Activated naive CD8-positive, alpha-beta T cell treated with anti-CD3 and anti-CD28 coated beads, Interleukin-2, amount 10 ng/mL, durations not matched to agents 7 days and 5 days (primary cell): Measurements from ENCODE around the gene SLC17A8. TPM values are rescaled to one million over a fixed set of nuclear protein-coding genes. Genes with fewer than 3 reads are reported as not detected.

ENCODE experiments used
- ATAC-seq: fragments of 150-1000 bp; cut with Tn5 transposase; one replicate; pipeline ENCODE4 v1.10.0; 2021; ENCODE audit warnings: low read depth, moderate library complexity
- POLR2A ChIA-PET: fragments of 350-600 bp; sonication (Branson Sonifier 250); formaldehyde crosslinking; loops from one replicate; lab custom pipeline; 2021; ENCODE audit warnings: antibody characterized with exemption; lab: Charles Lee
- DNase-seq: peaks from one replicate; pipeline ENCODE4 v3.0.0; 2021
- H3K27ac Mint-ChIP-seq: one replicate; pipeline ENCODE4 v1.8.0; 2022; ENCODE audit warnings: mild to moderate bottlenecking, mixed read lengths
- H3K27me3 Mint-ChIP-seq: one replicate; pipeline ENCODE4 v1.8.0; 2022; ENCODE audit warnings: mild to moderate bottlenecking, moderate library complexity, mixed read lengths
- H3K36me3 Mint-ChIP-seq: one replicate; pipeline ENCODE4 v1.8.0; 2021; ENCODE audit warnings: mild to moderate bottlenecking, mixed read lengths
- H3K4me1 Mint-ChIP-seq: one replicate; pipeline ENCODE4 v1.8.0; 2021; ENCODE audit warnings: mixed read lengths
- H3K4me3 Mint-ChIP-seq: one replicate; pipeline ENCODE4 v1.8.0; 2022; ENCODE audit warnings: mild to moderate bottlenecking, moderate library complexity, mixed read lengths
- H3K9me3 Mint-ChIP-seq: one replicate; pipeline ENCODE4 v1.8.0; 2021; ENCODE audit warnings: mixed read lengths
- total RNA-seq, 2 experiments: library from RNA; stranded (reverse); gene quantifications; one replicate each; pipeline ENCODE4 v1.2.3, GENCODE V29; 2021

Gene SLC17A8
- total RNA-seq, 2 experiments from 2014 or later: not detected

DNA sequence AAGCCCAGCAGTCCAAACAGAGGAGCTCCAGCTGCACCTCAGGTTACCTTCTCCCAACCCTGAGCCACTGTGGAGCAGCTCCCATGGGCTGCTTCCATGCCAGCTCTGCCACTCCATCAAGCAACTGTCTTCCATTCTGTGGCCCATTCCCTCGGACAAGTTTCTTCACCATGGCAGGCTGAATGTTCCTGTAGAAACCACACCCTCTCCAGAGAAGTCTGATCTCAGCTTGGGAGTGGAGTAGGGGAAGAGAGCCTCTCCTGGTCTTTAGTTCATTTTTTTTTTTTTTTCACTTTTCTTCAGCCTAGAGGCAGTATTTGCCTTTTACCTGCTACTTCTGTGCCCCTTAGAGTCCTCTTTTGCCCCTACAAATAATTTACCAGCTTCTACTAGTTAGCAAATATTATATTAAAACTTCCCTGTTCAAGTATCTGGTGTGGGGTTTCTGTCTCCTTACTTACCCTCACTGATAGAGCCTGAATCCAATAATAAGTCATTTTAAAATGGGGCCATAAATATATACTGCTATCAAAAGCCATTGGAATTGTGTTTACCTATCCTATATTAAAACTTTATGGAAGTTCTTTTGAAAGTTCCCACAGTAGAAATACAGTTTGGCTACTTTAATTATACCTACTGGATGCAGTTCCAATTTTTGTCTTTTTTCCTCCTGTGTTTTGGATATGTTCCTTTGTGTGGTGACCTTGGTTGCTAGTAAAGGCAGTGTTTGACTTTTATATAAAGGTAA lies 11.7 kb upstream of the SLC17A8 start:
- POLR2A ChIA-PET: no interaction called here
- Mint-ChIP-seq H3K9me3 (no peaks in the 10 kb centered on the region), H3K27ac (no peak overlapping the region), H3K27me3 (no peaks in the 10 kb centered on the region), H3K4me1 (no peaks in the 10 kb centered on the region), H3K36me3 (peaks cover 6% of the 10 kb centered on the region), H3K4me3 (no peak overlapping the region)
- ATAC-seq (no peak), DNase-seq (no peak)

- no peaks in the 10 kb centered on the region for H3K9me3 Mint-ChIP-seq
- peaks cover 6% of the 10 kb centered on the region for H3K36me3 Mint-ChIP-seq
- no peak for ATAC-seq
- POLR2A ChIA-PET: no interaction called here
- no peak for DNase-seq
- no peaks in the 10 kb centered on the region for H3K4me1 Mint-ChIP-seq
- H3K4me3 Mint-ChIP-seq: no peak overlapping the region
- no peak overlapping the region for H3K27ac Mint-ChIP-seq
- H3K27me3 Mint-ChIP-seq: peaks cover 2% of the 10 kb centered on the region
Observed at GRCh38 chr12:100346660-100347059, 10.2 kb upstream of the SLC17A8 start.

GRCh38 chr12:100348657-100349454 lies 8.0 kb upstream of the SLC17A8 start:
- POLR2A ChIA-PET: no interaction called here
- Mint-ChIP-seq H3K36me3 (no peaks in the 10 kb centered on the region), H3K27me3 (peaks cover 6% of the 10 kb centered on the region), H3K4me1 (no peaks in the 10 kb centered on the region), H3K4me3 (no peak overlapping the region), H3K27ac (no peak overlapping the region), H3K9me3 (no peaks in the 10 kb centered on the region)
- ATAC-seq (no peak), DNase-seq (no peak)

- DNase-seq (no peak), ATAC-seq (no peak)
- H3K4me3 Mint-ChIP-seq: no peak overlapping the region
- peaks cover 18% of the 10 kb centered on the region for H3K27me3 Mint-ChIP-seq
- H3K4me1 Mint-ChIP-seq: no peaks in the 10 kb centered on the region
- no peaks in the 10 kb centered on the region for H3K36me3 Mint-ChIP-seq
- H3K27ac Mint-ChIP-seq: no peak overlapping the region
- no peaks in the 10 kb centered on the region for H3K9me3 Mint-ChIP-seq
- POLR2A ChIA-PET: no interaction called here
Observed at GRCh38 chr12:100359248-100359647, 2.4 kb downstream of the SLC17A8 start.

DNA sequence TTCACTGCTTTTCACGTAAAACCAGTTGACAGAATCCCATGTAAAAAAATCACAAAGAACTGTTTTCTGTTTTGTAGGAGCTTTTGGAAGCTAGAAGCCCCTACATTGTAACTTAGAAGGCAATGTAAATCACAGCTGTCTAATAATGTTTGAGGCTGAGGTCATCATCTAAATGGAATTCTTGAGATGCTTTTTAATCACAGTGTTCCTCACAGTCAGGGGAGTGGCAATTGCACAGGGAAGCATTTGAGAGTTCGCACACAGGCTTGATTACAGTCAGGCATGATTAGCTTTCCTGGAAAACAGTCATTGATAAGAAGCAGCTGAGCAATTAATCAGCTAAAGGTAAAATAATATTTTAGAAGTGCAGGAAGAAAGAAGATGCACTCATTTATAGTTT lies 2.9 kb downstream of the SLC17A8 start:
- DNase-seq: no peak
- H3K36me3 Mint-ChIP-seq: no peaks in the 10 kb centered on the region
- no peak for ATAC-seq
- peaks cover 17% of the 10 kb centered on the region for H3K27me3 Mint-ChIP-seq
- POLR2A ChIA-PET: no interaction called here
- no peak overlapping the region for H3K4me3 Mint-ChIP-seq
- no peaks in the 10 kb centered on the region for H3K4me1 Mint-ChIP-seq
- H3K27ac Mint-ChIP-seq: no peak overlapping the region
- no peaks in the 10 kb centered on the region for H3K9me3 Mint-ChIP-seq

DNA sequence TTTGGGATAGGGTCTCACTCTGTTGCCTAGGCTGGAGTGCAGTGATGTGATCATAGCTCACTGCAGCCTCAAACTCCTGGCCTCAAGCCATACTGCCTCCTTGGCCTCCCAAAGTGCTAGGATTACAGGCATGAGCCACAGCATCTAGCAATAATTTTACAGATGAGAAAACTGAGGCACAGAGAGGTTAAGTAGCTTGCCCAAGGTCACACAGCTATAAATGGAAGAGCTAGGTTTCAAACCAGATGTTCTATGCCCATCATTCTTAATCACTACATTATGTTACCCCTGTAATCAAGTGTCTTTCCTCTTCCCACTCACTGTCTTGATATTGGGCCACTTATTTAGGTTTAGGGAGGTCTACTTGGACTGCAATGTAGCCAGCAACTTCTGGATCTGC lies 3.6 kb downstream of the SLC17A8 start:
- Mint-ChIP-seq H3K36me3 (no peaks in the 10 kb centered on the region), H3K9me3 (no peaks in the 10 kb centered on the region), H3K4me3 (no peak overlapping the region), H3K27me3 (peaks cover 16% of the 10 kb centered on the region), H3K4me1 (no peaks in the 10 kb centered on the region), H3K27ac (no peak overlapping the region)
- DNase-seq (no peak), ATAC-seq (no peak)
- POLR2A ChIA-PET: no interaction called here

- H3K36me3 Mint-ChIP-seq: no peaks in the 10 kb centered on the region
- no peaks in the 10 kb centered on the region for H3K9me3 Mint-ChIP-seq
- no peak for DNase-seq
- H3K27me3 Mint-ChIP-seq: peaks cover 9% of the 10 kb centered on the region
- no peak overlapping the region for H3K27ac Mint-ChIP-seq
- ATAC-seq: no peak
- POLR2A ChIA-PET: no interaction called here
- no peaks in the 10 kb centered on the region for H3K4me1 Mint-ChIP-seq
- no peak overlapping the region for H3K4me3 Mint-ChIP-seq
Observed at GRCh38 chr12:100364324-100364723, 7.5 kb downstream of the SLC17A8 start.

DNA sequence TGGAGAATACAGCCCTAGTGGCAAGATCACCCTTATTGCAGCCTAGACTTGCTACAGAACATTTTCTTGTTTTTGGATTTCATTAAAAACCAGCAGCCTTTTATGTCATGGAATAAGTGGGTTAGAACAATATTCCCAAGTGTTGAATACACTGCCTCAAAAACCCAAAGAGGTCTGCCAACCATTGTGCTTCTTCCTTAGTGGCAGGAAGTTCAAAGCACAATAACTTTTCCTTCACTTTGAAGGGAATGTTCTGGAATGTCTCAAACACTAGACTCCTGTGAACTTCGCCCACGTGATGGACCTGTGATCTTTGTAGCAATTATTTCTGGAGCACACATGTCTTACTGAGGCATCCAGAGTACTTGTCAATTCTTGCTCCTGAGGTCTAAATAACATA lies 8.5 kb downstream of the SLC17A8 start:
- no peaks in the 10 kb centered on the region for H3K9me3 Mint-ChIP-seq
- ATAC-seq (no peak), DNase-seq (no peak)
- POLR2A ChIA-PET: no interaction called here
- no peaks in the 10 kb centered on the region for H3K4me1 Mint-ChIP-seq
- H3K36me3 Mint-ChIP-seq: no peaks in the 10 kb centered on the region
- peaks cover 11% of the 10 kb centered on the region for H3K27me3 Mint-ChIP-seq
- no peak overlapping the region for H3K27ac Mint-ChIP-seq
- no peak overlapping the region for H3K4me3 Mint-ChIP-seq

DNA sequence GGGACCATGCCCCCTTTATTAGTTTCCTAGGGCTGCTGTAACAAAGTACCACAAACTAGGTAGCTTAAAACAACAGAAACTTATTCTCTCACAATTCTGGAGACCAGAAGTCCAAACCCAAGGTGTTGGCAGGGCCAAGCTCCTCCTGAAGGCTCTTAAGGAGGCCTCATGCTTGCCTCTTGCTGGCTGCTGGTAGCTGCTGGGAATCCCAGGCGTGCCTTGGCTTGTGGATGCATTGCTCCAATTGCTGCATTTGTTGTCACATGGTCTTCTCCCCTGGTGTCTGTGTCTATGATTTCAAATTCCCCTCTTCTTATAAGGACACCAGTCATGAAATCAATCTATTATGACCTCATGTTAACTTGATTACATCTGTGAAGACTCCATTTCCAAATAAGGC lies 11.2 kb downstream of the SLC17A8 start:
- no peak overlapping the region for H3K27ac Mint-ChIP-seq
- no peaks in the 10 kb centered on the region for H3K36me3 Mint-ChIP-seq
- POLR2A ChIA-PET: no interaction called here
- no peak overlapping the region for H3K4me3 Mint-ChIP-seq
- H3K4me1 Mint-ChIP-seq: no peaks in the 10 kb centered on the region
- H3K27me3 Mint-ChIP-seq: peaks cover 11% of the 10 kb centered on the region
- H3K9me3 Mint-ChIP-seq: no peaks in the 10 kb centered on the region
- DNase-seq: no peak
- ATAC-seq: no peak

DNA sequence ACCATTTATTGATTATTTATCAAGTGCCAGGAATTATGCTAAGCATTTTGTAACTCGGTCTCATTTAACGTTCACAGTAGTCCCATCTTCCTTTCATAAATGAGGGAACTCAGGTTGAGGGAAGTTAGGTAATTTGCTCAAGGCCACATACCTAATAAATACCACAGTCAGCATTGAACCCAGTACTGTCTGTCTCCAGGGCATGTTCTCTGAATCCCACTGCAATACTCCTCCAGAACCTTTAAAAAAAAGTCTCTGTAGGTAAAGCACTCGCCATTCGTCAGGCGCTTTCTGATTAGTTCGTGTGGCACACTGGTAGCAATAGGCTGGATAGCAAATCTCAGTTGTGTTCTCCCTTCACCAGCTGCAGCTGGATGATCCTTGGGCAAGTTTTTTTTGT lies 14.3 kb downstream of the SLC17A8 start:
- H3K36me3 Mint-ChIP-seq: no peaks in the 10 kb centered on the region
- ATAC-seq (no peak), DNase-seq (no peak)
- POLR2A ChIA-PET: no interaction called here
- H3K4me1 Mint-ChIP-seq: no peaks in the 10 kb centered on the region
- H3K4me3 Mint-ChIP-seq: no peak overlapping the region
- no peaks in the 10 kb centered on the region for H3K9me3 Mint-ChIP-seq
- H3K27me3 Mint-ChIP-seq: peaks cover 13% of the 10 kb centered on the region
- no peak overlapping the region for H3K27ac Mint-ChIP-seq

DNA sequence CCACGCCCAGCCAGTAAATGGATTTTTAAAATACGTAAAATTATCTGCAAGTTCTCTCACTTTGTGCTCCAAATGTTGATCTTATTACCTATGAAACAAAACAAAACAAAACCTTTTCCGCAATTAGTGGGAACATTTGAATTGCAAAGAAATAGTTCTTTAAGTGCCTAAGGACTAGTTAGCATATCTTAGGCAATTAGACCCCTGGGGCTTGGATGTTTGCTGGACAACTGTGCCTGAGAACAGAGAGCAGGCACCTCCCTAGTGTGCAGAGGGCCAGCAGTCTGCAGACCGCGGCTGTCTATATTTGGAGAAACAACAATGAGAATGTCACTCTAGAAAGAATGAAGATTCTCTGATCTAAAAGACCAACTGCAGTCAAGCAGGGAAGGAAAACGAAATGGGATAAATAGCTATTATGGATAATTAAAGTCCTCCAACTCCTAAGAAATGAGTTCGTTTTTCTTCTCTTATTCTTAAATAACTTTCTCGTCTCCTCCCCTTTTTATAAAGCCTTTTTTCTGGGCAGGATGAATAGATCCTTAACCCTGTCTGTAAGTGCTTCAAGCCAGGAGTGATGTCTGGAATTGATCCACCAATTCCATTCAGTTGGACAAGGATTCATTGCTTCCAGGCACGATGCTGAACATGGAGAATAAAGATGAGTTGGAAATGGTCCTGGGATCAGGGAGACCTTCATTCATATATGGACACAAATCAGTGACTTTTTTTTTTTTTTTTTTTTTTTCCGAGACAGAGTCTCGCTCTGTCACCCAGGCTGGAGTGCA lies 16.2 kb downstream of the SLC17A8 start:
- no peak overlapping the region for H3K4me3 Mint-ChIP-seq
- H3K4me1 Mint-ChIP-seq: no peaks in the 10 kb centered on the region
- DNase-seq (no peak), ATAC-seq (no peak)
- no peak overlapping the region for H3K27ac Mint-ChIP-seq
- peaks cover 13% of the 10 kb centered on the region for H3K27me3 Mint-ChIP-seq
- POLR2A ChIA-PET: no interaction called here
- H3K36me3 Mint-ChIP-seq: no peaks in the 10 kb centered on the region
- no peaks in the 10 kb centered on the region for H3K9me3 Mint-ChIP-seq

GRCh38 chr12:100375038-100375735 lies 18.3 kb downstream of the SLC17A8 start:
- H3K4me1 Mint-ChIP-seq: no peaks in the 10 kb centered on the region
- POLR2A ChIA-PET: no interaction called here
- no peak overlapping the region for H3K4me3 Mint-ChIP-seq
- H3K36me3 Mint-ChIP-seq: no peaks in the 10 kb centered on the region
- peaks cover 12% of the 10 kb centered on the region for H3K27me3 Mint-ChIP-seq
- no peak for DNase-seq
- no peak overlapping the region for H3K27ac Mint-ChIP-seq
- ATAC-seq: no peak
- no peaks in the 10 kb centered on the region for H3K9me3 Mint-ChIP-seq

- H3K27me3 Mint-ChIP-seq: peaks cover 10% of the 10 kb centered on the region
- no peak for ATAC-seq
- H3K4me1 Mint-ChIP-seq: no peaks in the 10 kb centered on the region
- H3K36me3 Mint-ChIP-seq: no peaks in the 10 kb centered on the region
- no peak for DNase-seq
- POLR2A ChIA-PET: no interaction called here
- no peak overlapping the region for H3K27ac Mint-ChIP-seq
- no peaks in the 10 kb centered on the region for H3K9me3 Mint-ChIP-seq
- no peak overlapping the region for H3K4me3 Mint-ChIP-seq
Observed at GRCh38 chr12:100376161-100376560, 19.3 kb downstream of the SLC17A8 start.
